AG04450 (cell line): ENCODE results near the gene UBE3C. TPM values are rescaled to one million over a fixed set of nuclear protein-coding genes. Genes with fewer than 3 reads are reported as not detected.

Experiments
- CTCF ChIA-PET: fragments of 300-600, 350-600 bp; formaldehyde crosslinking; extraction: SDS; loops from one replicate; lab custom pipeline; 2022; ENCODE audit warnings: antibody characterized with exemption, inconsistent platforms; lab: Charles Lee
- POLR2A ChIA-PET: fragments of 350-600 bp; formaldehyde crosslinking; extraction: SDS; loops from one replicate; lab custom pipeline; 2021; ENCODE audit warnings: antibody characterized with exemption, inconsistent platforms; lab: Yijun Ruan, JAX
- DNase-seq: peaks from one replicate; pipeline ENCODE4 v3.0.0-alpha.2; 2011; ENCODE audit warnings: low read depth, low spot score
- H3K27ac ChIP-seq: one replicate; pipeline ENCODE4 v1.5.1; 2012; ENCODE audit warnings: low read depth, low read length, control low read depth
- H3K27me3 ChIP-seq: one replicate; pipeline ENCODE4 v1.6.0; 2012; ENCODE audit warnings: low read length; ENCODE audit not compliant: control insufficient read depth, insufficient read depth
- H3K4me3 ChIP-seq: 2 replicates; pipeline ENCODE4 v1.5.1; 2011; ENCODE audit warnings: mild to moderate bottlenecking, low read depth, low read length, control low read depth
- H3K9me3 ChIP-seq: 2 replicates; pipeline ENCODE4 v1.5.1; 2012; ENCODE audit warnings: low read length; ENCODE audit not compliant: control insufficient read depth, insufficient read depth
- CTCF ChIP-seq: IDR thresholded peaks from 2 replicates; pipeline ENCODE4 v1.5.1; 2011; ENCODE audit warnings: low read depth, low read length, control low read depth, inconsistent platforms
- polyA plus RNA-seq: library from polyadenylated mRNA; depleted of rRNA; stranded (reverse); fragments of >200 nt; gene quantifications from 2 replicates; pipeline ENCODE4 v1.2.3, GENCODE V29; 2011

Gene UBE3C
- polyA plus RNA-seq, 1 experiment = 71.2 TPM

DNA sequence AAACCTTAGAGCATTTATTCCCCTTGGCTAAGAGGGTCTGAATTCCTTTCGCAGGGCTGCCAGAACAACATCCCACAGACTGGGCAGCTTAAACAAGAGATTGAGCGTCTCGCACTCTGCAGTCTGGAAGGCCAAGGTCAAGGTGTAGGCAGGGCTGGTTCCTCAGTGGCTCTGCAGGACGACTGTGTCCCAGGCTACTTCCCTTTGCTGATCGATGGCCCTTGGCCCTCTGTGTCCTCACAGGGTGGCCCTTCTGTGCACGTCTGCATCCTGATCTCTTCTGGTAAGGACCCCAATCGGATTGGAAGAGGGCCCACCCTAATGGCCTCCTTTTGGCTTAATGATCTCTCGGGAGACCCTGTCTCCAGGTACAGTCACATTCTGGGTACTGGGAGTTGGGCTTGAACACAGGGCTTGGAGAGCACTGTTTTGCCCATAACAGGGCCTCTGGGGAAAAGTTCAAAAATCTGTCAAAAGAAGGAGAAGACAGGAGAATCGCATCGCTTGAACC lies 162.9 kb downstream of the UBE3C start:
- no peak for TF ChIP-seq CTCF
- DNase-seq = no peak
- Histone ChIP-seq H3K27ac (no peak overlapping the region), H3K4me3 (no peak overlapping the region), H3K9me3 (peaks cover 14% of the 10 kb centered on the region; the same call in 1 of the 2 replicates), H3K27me3 (no peaks in the 10 kb centered on the region)
- CTCF ChIA-PET = interaction anchor here (1.2 kb wide), 1 partner anchor 28 kb away, joined by 4 read pairs; no protein-coding TSS in a partner anchor
- POLR2A ChIA-PET = no interaction called here

- no peak for DNase-seq
- no peak for TF ChIP-seq CTCF
- POLR2A ChIA-PET = interaction anchor here (0.6 kb wide), 1 partner anchor 32 kb away, joined by 7 read pairs; no protein-coding TSS in a partner anchor
- no peak overlapping the region for H3K27ac ChIP-seq
- H3K9me3 ChIP-seq = no peaks in the 10 kb centered on the region; the same call in 1 of the 2 replicates
- no peak overlapping the region for H3K4me3 ChIP-seq
- CTCF ChIA-PET = interaction anchor here (0.5 to 0.7 kb wide), 2 partner anchors 32 to 80 kb away, joined by 3 read pairs; no protein-coding TSS in a partner anchor
- no peaks in the 10 kb centered on the region for H3K27me3 ChIP-seq
These were observed 168.4 kb downstream of the UBE3C start for GRCh38 chr7:157306846-157307838.

DNA sequence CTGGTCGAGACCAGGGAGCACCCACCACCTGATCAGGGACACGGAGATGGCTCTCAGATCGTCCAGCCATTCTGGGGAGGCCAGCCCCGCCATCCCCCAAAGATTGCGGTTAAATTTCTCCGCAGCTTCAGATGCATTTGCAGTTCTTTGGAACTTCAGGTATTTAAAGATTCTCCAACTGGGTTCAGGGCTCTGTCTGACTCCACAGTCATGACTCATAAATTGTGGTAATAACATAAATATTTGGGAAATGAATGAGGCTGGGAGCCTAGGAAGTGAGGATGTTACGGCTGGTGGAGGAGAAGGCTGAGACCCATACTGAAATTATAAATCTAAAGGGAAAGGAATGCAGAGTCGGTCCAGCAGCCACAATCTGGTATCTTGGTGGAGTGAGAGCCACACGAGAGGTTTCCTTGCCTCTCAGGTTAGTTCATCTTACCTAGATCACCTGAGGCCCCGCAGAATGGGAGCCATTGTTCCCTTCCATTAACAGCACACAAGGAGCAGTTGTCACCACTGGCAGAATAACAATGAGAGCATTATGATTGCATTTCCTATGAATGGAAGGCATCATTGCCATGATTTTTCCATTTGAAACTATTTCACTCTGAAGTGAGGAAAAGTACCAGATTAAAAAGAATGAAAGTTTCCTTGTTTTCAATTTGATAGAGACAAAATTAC lies 171.4 kb downstream of the UBE3C start:
- CTCF ChIA-PET = no interaction called here
- peak overlapping the region; percentile 100 for H3K27ac ChIP-seq
- no peak overlapping the region for H3K4me3 ChIP-seq
- H3K27me3 ChIP-seq = no peaks in the 10 kb centered on the region
- no peaks in the 10 kb centered on the region; the same call in 1 of the 2 replicates for H3K9me3 ChIP-seq
- no peak for TF ChIP-seq CTCF
- POLR2A ChIA-PET = interaction anchor here (2.1 kb wide), 1 partner anchor 27 kb away, joined by 7 read pairs; the partner anchor contains the start of gene DNAJB6
- peak; percentile 90 for DNase-seq

- Histone ChIP-seq H3K9me3 (no peaks in the 10 kb centered on the region; the same call in 1 of the 2 replicates), H3K27me3 (no peaks in the 10 kb centered on the region), H3K4me3 (no peak overlapping the region), H3K27ac (peak overlapping the region; percentile 100)
- POLR2A ChIA-PET = interaction anchor here (1.3 to 2.1 kb wide), 2 partner anchors 10 to 26 kb away, joined by 3 to 7 read pairs; partner anchors contain the start of gene DNAJB6
- TF ChIP-seq CTCF = no peak
- no peak for DNase-seq
- CTCF ChIA-PET = interaction anchor here (0.7 to 1.7 kb wide), 2 partner anchors 16 to 28 kb away, joined by 3 to 9 read pairs; no protein-coding TSS in a partner anchor
These were observed 172.0 kb downstream of the UBE3C start for GRCh38 chr7:157310676-157311185.
